ENCODE results near the gene CANT1. TPM values are rescaled to one million over a fixed set of nuclear protein-coding genes. Genes with fewer than 3 reads are reported as not detected.
A peak's percentile ranks its signal among the peaks of the same experiment; 100 is the strongest.

The CANT1 gene
- total RNA-seq, 4 donors from 2014 or later = 11.2 to 30.1 (median 21.6) TPM

- H3K4me1 ChIP-seq = peaks cover 4 to 47% (median 23%) of the 10 kb centered on the region in 3 donors
- WGBS, 2 donors (ENCODE audit: low coverage in 1 of 2) = 52 to 75% methylated on average over 4 of the region's 7 CpGs
- peaks cover 0 to 5% of the 10 kb centered on the region in 2 donors for H3K36me3 ChIP-seq
- no peak for ATAC-seq
- no peaks in the 10 kb centered on the region for H3K9me3 ChIP-seq
- H3K4me3 ChIP-seq = peak overlapping the region; percentile 65 to 95
- H3K27me3 ChIP-seq = no peaks in the 10 kb centered on the region
- TF ChIP-seq POLR2AphosphoS5 (IDR thresholded peaks at IDR 0.05) = no peak
- peak overlapping the region in 3 of 4 donors; percentile 85 to 89 (median 85) for H3K27ac ChIP-seq
These were observed 711 bp upstream of the CANT1 start for GRCh38 chr17:79010304-79010646.

- Histone ChIP-seq H3K27ac (peak overlapping the region; percentile 6 to 89 (median 85)), H3K9me3 (no peaks in the 10 kb centered on the region), H3K27me3 (no peaks in the 10 kb centered on the region), H3K36me3 (peaks cover 0 to 5% of the 10 kb centered on the region in 2 donors), H3K4me1 (peaks cover 4 to 50% (median 23%) of the 10 kb centered on the region in 3 donors), H3K4me3 (peak overlapping the region; percentile 65 to 95)
- WGBS, 2 donors (ENCODE audit: low coverage in 1 of 2) = 19 to 36% methylated on average over 4 to 5 of the region's 7 CpGs
- ATAC-seq = peak; percentile 2
- no peak for TF ChIP-seq POLR2AphosphoS5 (IDR thresholded peaks at IDR 0.05)
- no peak for TF ChIP-seq CTCF (IDR thresholded peaks at IDR 0.05)
- no peak for TF ChIP-seq POLR2A (IDR thresholded peaks at IDR 0.05)
- no peak for TF ChIP-seq EP300 (IDR thresholded peaks at IDR 0.05)
These were observed 737 bp downstream of the CANT1 start for GRCh38 chr17:79008666-79009387.

GRCh38 chr17:79007504-79008381 is 1.8 kb downstream of the CANT1 start:
- Histone ChIP-seq H3K27ac (no peak overlapping the region), H3K36me3 (peaks cover 0 to 7% of the 10 kb centered on the region in 2 donors), H3K4me3 (peak overlapping the region in 1 of 2 donors; percentile 95), H3K9me3 (no peaks in the 10 kb centered on the region), H3K27me3 (no peaks in the 10 kb centered on the region), H3K4me1 (peaks cover 4 to 50% (median 23%) of the 10 kb centered on the region in 3 donors)
- ATAC-seq = no peak
- 60 to 74% methylated on average over 1 to 15 of the region's 21 CpGs for WGBS, 2 donors (ENCODE audit: low coverage in 1 of 2)
- TF ChIP-seq POLR2A (IDR thresholded peaks at IDR 0.05) (no peak), CTCF (IDR thresholded peaks at IDR 0.05) (no peak), EP300 (IDR thresholded peaks at IDR 0.05) (no peak), POLR2AphosphoS5 (IDR thresholded peaks at IDR 0.05) (no peak)

- no peaks in the 10 kb centered on the region for H3K9me3 ChIP-seq
- no peak overlapping the region for H3K4me3 ChIP-seq
- ATAC-seq = no peak
- peaks cover 0 to 14% of the 10 kb centered on the region in 2 donors for H3K36me3 ChIP-seq
- 78% methylated on average over 17 of the region's 19 CpGs; no CpG with 5 or more reads in 1 of the 2 donors for WGBS, 2 donors (ENCODE audit: low coverage in 1 of 2)
- no peaks in the 10 kb centered on the region for H3K27me3 ChIP-seq
- no peak overlapping the region for H3K27ac ChIP-seq
- peaks cover 4 to 50% (median 23%) of the 10 kb centered on the region in 3 donors for H3K4me1 ChIP-seq
- TF ChIP-seq EP300 (IDR thresholded peaks at IDR 0.05) = no peak
- TF ChIP-seq POLR2A (IDR thresholded peaks at IDR 0.05) = no peak
- no peak for TF ChIP-seq POLR2AphosphoS5 (IDR thresholded peaks at IDR 0.05)
- no peak for TF ChIP-seq CTCF (IDR thresholded peaks at IDR 0.05)
These were observed 2.6 kb downstream of the CANT1 start for GRCh38 chr17:79006794-79007503.

- Histone ChIP-seq H3K9me3 (no peaks in the 10 kb centered on the region), H3K4me1 (peaks cover 4 to 50% (median 23%) of the 10 kb centered on the region in 3 donors), H3K4me3 (no peak overlapping the region), H3K27ac (no peak overlapping the region), H3K36me3 (peaks cover 0 to 14% of the 10 kb centered on the region in 2 donors), H3K27me3 (no peaks in the 10 kb centered on the region)
- 90 to 95% methylated on average over 2 to 4 of the region's 8 CpGs for WGBS, 2 donors (ENCODE audit: low coverage in 1 of 2)
- ATAC-seq = no peak
- TF ChIP-seq POLR2A (IDR thresholded peaks at IDR 0.05) (no peak), CTCF (IDR thresholded peaks at IDR 0.05) (no peak), EP300 (IDR thresholded peaks at IDR 0.05) (no peak), POLR2AphosphoS5 (IDR thresholded peaks at IDR 0.05) (no peak)
These were observed 3.5 kb downstream of the CANT1 start for GRCh38 chr17:79006046-79006445.
